Caco-2 (cell line): ENCODE results near the gene GDPD4. TPM values are rescaled to one million over a fixed set of nuclear protein-coding genes. Genes with fewer than 3 reads are reported as not detected.

ENCODE experiments used
- BruUV-seq: library from RNA; stranded (reverse); fragments of 400-500 nt; replicated peaks from 2 replicates; lab custom pipeline; 2021; lab: Mats Ljungman, UMichigan
- CTCF ChIA-PET: fragments of 300-600 bp; sonication (Branson Sonifier 250); formaldehyde crosslinking; loops from one replicate; lab custom pipeline; 2022; ENCODE audit warnings: antibody characterized with exemption; lab: Charles Lee
- POLR2A ChIA-PET: fragments of 300-600 bp; sonication (Branson Sonifier 250); formaldehyde crosslinking; loops from one replicate; lab custom pipeline; 2022; ENCODE audit warnings: antibody characterized with exemption; lab: Charles Lee
- DNase-seq, 2 experiments: peaks; one replicate each; pipeline versions ENCODE4 v3.0.0 to v3.0.0-alpha.2; 2020 to 2022
- H3K27me3 ChIP-seq: replicated peaks from 2 replicates; pipeline ENCODE4 v1.6.0; 2011; ENCODE audit warnings: low read length; ENCODE audit not compliant: control insufficient read depth, insufficient read depth
- H3K36me3 ChIP-seq: 2 replicates; pipeline ENCODE4 v1.5.1; 2011; ENCODE audit warnings: low read length; ENCODE audit not compliant: control insufficient read depth, insufficient read depth
- H3K4me1 ChIP-seq: fragments of 250-450 bp; sonication (Bioruptor Pico); 2 replicates; pipeline ENCODE4 v1.5.1; 2020; ENCODE audit warnings: mild to moderate bottlenecking
- H3K4me3 ChIP-seq: 2 replicates; pipeline ENCODE4 v1.5.1; 2011; ENCODE audit warnings: low read depth, mild to moderate bottlenecking, control low read depth, low read length
- H3K9me3 ChIP-seq: fragments of 250-450 bp; sonication (Bioruptor Pico); 2 replicates; pipeline ENCODE4 v1.5.1; 2020; ENCODE audit warnings: mild to moderate bottlenecking, moderate library complexity
- H3K27ac Mint-ChIP-seq: one replicate; pipeline ENCODE4 v1.8.0; 2022; ENCODE audit warnings: mixed read lengths; ENCODE audit not compliant: unreplicated experiment
- H3K27me3 Mint-ChIP-seq: one replicate; pipeline ENCODE4 v1.8.0; 2022; ENCODE audit warnings: mixed read lengths; ENCODE audit not compliant: insufficient read depth, unreplicated experiment
- H3K36me3 Mint-ChIP-seq: one replicate; pipeline ENCODE4 v1.8.0; 2022; ENCODE audit warnings: mild to moderate bottlenecking, mixed read lengths; ENCODE audit not compliant: insufficient read depth, unreplicated experiment
- H3K4me1 Mint-ChIP-seq: one replicate; pipeline ENCODE4 v1.8.0; 2022; ENCODE audit warnings: low read depth, mixed read lengths; ENCODE audit not compliant: unreplicated experiment
- H3K4me3 Mint-ChIP-seq: one replicate; pipeline ENCODE4 v1.8.0; 2022; ENCODE audit warnings: mild to moderate bottlenecking, moderate library complexity, mixed read lengths; ENCODE audit not compliant: unreplicated experiment
- H3K9me3 Mint-ChIP-seq: one replicate; pipeline ENCODE4 v1.8.0; 2022; ENCODE audit warnings: mixed read lengths; ENCODE audit not compliant: unreplicated experiment
- CTCF ChIP-seq, 2 experiments: fragments of 200-600 bp in 1 of 2; IDR thresholded peaks; 1 replicate in 1 of 2; 2 replicates in 1 of 2; pipeline versions ENCODE4 v1.5.1 to v1.8.0; 2011 to 2022; ENCODE audit warnings: antibody characterized with exemption in 1 of 2, control low read depth in 1 of 2, inconsistent platforms in 1 of 2, low read depth in 1 of 2, low read length in 1 of 2, mild to moderate bottlenecking in 1 of 2, moderate library complexity in 1 of 2; ENCODE audit not compliant: insufficient read depth in 1 of 2, severe bottlenecking in 1 of 2, unreplicated experiment in 1 of 2
- intact Hi-C: fragments of 100-400 bp; cut with micrococcal nuclease; formaldehyde crosslinking; loops from one replicate; pipeline ENCODE4 v1.10.0; 2022; ENCODE audit not compliant: unreplicated experiment
- total RNA-seq: library from RNA; stranded (reverse); gene quantifications from 2 replicates; pipeline ENCODE4 v1.2.3, GENCODE V29; 2022

Gene GDPD4
- total RNA-seq, 1 experiment from 2014 or later, result not detected

- no peak overlapping the region for H3K27ac Mint-ChIP-seq
- intact Hi-C loops, result no loop called here
- no peaks in the 10 kb centered on the region for H3K4me1 Mint-ChIP-seq
- no TSS peak for BruUV-seq
- TF ChIP-seq CTCF (IDR thresholded peaks at IDR 0.05; ENCODE audit: insufficient read depth in 1 of 2, low read depth in 1 of 2, low read length in 1 of 2, severe bottlenecking in 1 of 2, unreplicated experiment in 1 of 2), result no peak
- no peaks in the 10 kb centered on the region for H3K4me1 ChIP-seq
- no peak overlapping the region for H3K4me3 Mint-ChIP-seq
- H3K27me3 Mint-ChIP-seq, result no peaks in the 10 kb centered on the region
- no peak overlapping the region for H3K4me3 ChIP-seq
- H3K27me3 ChIP-seq, result no peaks in the 10 kb centered on the region
- no peaks in the 10 kb centered on the region for H3K9me3 Mint-ChIP-seq
- POLR2A ChIA-PET, result no interaction called here
- H3K9me3 ChIP-seq, result no peaks in the 10 kb centered on the region
- H3K36me3 Mint-ChIP-seq, result no peaks in the 10 kb centered on the region
- no peak for DNase-seq
- CTCF ChIA-PET, result interaction anchor here (0.6 to 0.7 kb wide), 2 partner anchors 127 to 211 kb away, joined by 3 to 4 read pairs; no protein-coding TSS in a partner anchor
- H3K36me3 ChIP-seq, result no peaks in the 10 kb centered on the region
These were observed 68.5 kb downstream of the GDPD4 start for GRCh38 chr11:77233011-77233410.

GRCh38 chr11:77232242-77232641 is 69.2 kb downstream of the GDPD4 start:
- ChIA-PET CTCF (no interaction called here), POLR2A (no interaction called here)
- no peak for TF ChIP-seq CTCF (IDR thresholded peaks at IDR 0.05; ENCODE audit: insufficient read depth in 1 of 2, low read depth in 1 of 2, low read length in 1 of 2, severe bottlenecking in 1 of 2, unreplicated experiment in 1 of 2)
- Histone ChIP-seq H3K27me3 (no peaks in the 10 kb centered on the region), H3K4me1 (no peaks in the 10 kb centered on the region), H3K4me3 (no peak overlapping the region), H3K36me3 (no peaks in the 10 kb centered on the region), H3K9me3 (no peaks in the 10 kb centered on the region)
- no peak overlapping the region for H3K27ac Mint-ChIP-seq
- BruUV-seq, result no TSS peak
- H3K4me1 Mint-ChIP-seq, result no peaks in the 10 kb centered on the region
- intact Hi-C loops, result no loop called here
- H3K27me3 Mint-ChIP-seq, result no peaks in the 10 kb centered on the region
- no peak for DNase-seq
- no peak overlapping the region for H3K4me3 Mint-ChIP-seq
- no peaks in the 10 kb centered on the region for H3K9me3 Mint-ChIP-seq
- H3K36me3 Mint-ChIP-seq, result no peaks in the 10 kb centered on the region

GRCh38 chr11:77231800-77232199 is 69.7 kb downstream of the GDPD4 start:
- Mint-ChIP-seq H3K36me3 (no peaks in the 10 kb centered on the region), H3K9me3 (no peaks in the 10 kb centered on the region), H3K27ac (no peak overlapping the region), H3K27me3 (no peaks in the 10 kb centered on the region), H3K4me1 (no peaks in the 10 kb centered on the region), H3K4me3 (no peak overlapping the region)
- Histone ChIP-seq H3K36me3 (no peaks in the 10 kb centered on the region), H3K9me3 (no peaks in the 10 kb centered on the region), H3K27me3 (no peaks in the 10 kb centered on the region), H3K4me1 (no peaks in the 10 kb centered on the region), H3K4me3 (no peak overlapping the region)
- POLR2A ChIA-PET, result no interaction called here
- CTCF ChIA-PET, result no interaction called here
- no peak for DNase-seq
- no peak for TF ChIP-seq CTCF (IDR thresholded peaks at IDR 0.05; ENCODE audit: insufficient read depth in 1 of 2, low read depth in 1 of 2, low read length in 1 of 2, severe bottlenecking in 1 of 2, unreplicated experiment in 1 of 2)
- no TSS peak for BruUV-seq
- intact Hi-C loops, result no loop called here
